HG03460 (cell line): ENCODE results near the gene RASSF3.
"Not testable (repeated sequence)": the region's sequence is repeated elsewhere in the genome, so short reads cannot be mapped to it uniquely, and the experiment has no call there.

ENCODE experiments used
- ATAC-seq: cut with Tn5 transposase; IDR thresholded peaks from one replicate; pipeline ENCODE4 v1.9.1; 2021; ENCODE audit not compliant: unreplicated experiment

The RASSF3 gene

GRCh38 chr12:64595863-64596793 is 14.2 kb upstream of the RASSF3 start:
- no peak for ATAC-seq

DNA sequence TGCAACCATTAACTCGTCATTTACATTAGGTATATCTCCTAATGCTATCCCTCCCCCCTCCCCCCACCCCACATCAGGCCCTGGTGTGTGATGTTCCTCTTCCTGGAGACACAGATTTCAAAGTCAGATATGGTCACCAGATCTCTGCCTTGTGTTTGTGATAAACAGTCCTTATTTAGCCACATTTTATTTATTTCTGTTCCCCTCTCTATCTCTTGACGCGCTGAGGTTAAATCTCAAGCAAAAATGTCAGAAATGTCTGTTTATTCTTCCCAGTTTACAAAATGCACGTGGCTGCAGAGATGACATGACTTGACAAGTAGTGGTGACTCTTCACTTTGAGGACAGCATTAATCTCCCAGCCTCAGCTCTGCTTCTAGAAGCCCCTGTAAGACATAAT is 11.5 kb upstream of the RASSF3 start:
- ATAC-seq = no peak

DNA sequence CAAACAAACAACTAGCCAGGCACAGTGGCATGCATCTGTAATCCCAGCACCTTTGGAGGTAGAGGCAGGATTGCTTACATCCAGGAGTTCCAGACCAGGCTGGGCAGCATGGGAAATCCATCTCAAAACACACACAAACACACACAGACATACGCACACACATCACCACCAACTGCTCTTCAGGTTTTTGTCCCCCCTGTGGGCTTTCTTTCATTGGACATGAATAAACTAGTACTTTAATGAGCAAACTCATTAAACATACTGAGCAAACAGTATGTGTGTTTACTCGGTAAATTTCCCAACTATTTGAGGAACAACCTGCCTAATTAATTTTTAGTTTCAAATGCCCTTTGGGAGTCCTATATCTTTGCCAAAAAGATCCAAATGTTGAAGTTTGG is 10.1 kb upstream of the RASSF3 start:
- no peak for ATAC-seq

DNA sequence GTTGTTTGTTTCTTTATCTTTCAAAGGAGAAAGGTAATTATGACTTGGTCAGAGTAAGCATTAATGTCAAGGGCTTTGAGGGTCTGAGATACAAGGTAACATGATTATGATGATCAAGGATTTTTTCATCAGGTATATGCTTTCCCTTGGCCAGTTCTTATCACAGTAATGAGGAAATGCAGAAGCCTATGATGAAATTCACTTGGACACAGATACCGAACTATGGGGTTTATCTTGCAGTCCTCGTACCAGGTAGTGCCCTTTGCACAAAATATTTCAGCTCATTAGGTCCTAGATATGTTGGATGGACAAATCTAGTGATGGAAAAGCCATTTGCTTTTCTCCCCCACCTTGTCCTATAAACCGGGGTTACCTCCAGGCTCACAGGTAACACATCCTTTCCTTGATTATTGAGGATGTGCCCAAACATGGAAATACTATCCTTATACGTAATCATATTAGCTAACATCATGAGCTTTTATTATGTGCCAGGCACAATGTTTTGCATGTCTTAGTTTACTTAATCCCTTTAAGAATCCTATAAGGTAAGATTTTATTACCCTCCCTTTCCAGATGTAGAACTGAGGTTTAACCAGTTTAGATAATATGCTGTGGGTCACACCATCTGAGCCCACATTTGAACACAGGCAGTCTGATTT is 7.0 kb upstream of the RASSF3 start:
- no peak for ATAC-seq

GRCh38 chr12:64608901-64609535 is 1.3 kb upstream of the RASSF3 start:
- peak; percentile 22 for ATAC-seq

DNA sequence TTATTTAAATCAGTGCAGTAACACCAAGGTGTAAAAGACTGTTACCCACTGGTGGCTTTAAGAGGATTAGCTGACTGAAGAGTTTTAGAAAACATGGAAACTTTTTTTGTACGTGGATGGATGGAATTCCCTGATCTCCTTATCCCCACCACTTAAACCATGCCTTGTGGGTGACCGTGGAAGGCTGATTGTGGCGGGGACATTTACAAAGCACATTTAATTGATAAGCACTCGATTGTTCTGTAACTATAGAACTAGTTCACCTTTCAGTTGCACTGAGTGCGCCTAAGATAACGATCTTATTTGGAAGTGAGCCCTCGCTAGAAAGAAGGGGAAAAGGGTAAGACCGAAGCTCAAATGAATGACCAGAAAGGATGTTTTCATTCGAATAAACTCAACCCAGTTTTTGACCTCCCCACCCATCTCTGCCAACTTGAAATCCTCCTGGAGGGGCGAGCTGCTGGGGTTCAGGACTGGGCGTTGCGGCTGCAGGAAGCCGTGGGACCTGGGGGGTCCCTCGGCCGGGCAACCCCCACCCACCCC is 688 bp upstream of the RASSF3 start:
- no peak for ATAC-seq

DNA sequence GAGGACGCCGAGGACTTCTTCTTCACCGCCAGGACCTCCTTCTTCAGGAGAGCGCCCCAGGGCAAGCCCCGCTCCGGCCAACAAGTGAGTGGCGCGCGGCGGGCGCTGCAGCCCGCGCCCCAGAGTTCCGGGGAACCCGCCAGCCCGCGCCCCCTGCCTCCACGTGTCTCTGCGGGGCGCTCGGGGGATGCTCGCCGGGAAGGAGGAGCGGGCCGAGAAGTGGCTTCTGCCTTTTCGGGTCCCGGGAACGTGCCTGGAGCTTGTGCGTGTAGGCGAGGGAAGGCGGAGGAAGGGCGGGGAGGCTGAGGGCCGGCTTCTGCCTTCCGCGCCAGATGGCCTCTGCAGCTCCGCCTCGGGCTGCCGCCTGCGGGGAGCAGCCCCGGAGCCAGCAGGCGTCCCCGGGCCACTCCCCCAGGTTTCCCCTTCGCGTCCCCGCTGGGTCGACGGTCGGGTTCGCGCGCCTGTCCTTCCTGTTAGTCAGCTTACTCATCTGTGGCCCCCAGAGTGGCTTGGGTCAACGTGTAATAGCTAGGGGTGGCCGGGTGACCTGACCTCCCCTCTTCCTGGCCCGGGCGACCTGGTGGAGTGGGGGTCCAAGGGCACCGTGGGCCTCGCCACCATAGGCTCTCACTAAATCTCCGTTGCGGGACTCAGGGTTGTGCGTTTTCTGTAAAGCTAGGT is 505 bp downstream of the RASSF3 start:
- peak; percentile 52 for ATAC-seq

GRCh38 chr12:64611341-64612284 is 1.3 kb downstream of the RASSF3 start:
- ATAC-seq = no peak

- no peak for ATAC-seq
These were observed 2.5 kb downstream of the RASSF3 start for GRCh38 chr12:64612843-64613242.

DNA sequence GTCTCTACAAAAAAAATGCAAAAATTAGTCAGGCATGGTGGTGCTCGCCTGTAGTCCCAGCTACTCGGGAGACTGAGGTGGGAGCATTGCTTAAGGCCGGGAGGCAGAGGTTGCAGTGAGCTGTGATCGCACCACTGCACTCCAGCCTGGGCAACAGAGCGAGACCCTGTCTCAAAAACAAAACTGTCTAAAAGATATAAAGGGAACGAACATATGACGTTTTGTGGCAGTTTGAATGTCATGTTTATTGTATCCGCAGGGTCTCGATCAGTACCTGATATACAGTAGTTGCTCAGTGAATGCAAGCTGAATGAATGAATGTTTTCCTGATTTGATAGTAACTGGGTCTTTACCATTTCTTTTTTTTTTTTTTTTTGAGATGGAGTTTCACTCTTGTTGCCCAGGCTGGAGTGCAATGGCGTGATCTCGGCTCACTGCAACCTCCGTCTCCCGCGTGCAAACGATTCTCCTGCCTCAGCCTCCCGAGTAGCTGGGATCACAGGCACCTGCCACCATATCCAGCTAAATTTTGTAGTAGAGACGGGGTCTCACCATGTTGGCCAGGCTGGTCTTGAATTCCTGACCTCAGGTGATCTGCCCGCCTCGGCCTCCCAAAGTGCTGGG is 3.6 kb downstream of the RASSF3 start:
- not testable (repeated sequence) for ATAC-seq

GRCh38 chr12:64616201-64616600 is 5.9 kb downstream of the RASSF3 start:
- ATAC-seq = no peak

GRCh38 chr12:64618953-64619590 is 8.8 kb downstream of the RASSF3 start:
- peak; percentile 39 for ATAC-seq

DNA sequence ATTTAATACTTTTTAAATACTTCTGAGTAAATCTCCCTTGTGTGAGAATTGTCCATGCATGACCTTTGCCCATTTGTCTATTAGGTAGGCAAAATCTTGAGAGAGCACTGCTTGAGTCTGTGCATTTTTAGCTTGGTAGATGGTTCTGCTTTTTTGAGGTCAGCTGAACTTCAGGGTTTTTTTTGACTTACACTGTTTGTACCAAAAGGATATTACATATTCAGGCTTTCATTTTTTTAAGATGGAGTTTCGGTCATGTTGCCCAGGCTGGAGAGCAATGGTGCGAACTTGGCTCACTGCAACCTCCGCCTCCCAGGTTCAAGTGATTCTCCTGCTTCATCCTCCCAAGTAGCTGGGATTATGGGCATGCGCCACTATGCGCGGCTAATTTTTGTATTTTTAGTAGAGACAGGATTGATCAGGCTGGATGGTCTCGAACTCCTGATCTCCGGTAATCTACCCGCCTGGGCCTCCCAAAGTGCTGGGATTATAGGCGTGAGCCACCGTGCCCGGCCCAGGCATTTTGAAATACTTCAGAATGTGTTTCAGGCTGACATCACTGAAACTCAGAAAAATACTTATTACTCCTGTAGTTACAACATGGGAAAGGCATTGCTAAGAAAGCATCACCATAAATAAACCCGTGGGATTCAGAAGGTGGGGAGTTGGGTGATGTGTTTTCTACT is 11.1 kb downstream of the RASSF3 start:
- peak; percentile 77 for ATAC-seq

- no peak for ATAC-seq
These were observed 13.7 kb downstream of the RASSF3 start for GRCh38 chr12:64624035-64624434.

- ATAC-seq = peak; percentile 48
These were observed 15.2 kb downstream of the RASSF3 start for GRCh38 chr12:64625243-64626077.

DNA sequence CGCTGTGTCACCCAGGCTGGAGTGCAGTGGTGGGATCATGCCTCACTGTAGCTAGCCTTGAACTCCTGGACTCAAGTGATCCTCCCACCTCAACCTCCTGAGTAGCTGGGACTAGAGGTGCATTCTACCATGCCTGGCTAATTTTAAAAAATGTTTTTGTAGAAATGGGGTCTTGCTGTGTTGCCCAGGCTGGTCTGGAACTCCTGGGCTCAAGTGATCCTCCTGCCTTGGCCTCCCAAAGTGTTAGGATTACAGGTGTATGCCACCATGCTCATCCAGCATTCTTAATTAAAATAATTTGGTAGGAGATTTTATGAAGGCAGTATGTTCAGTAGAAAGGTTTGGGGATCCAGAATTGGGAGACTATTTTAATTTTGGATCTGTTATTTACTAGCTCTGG is 16.3 kb downstream of the RASSF3 start:
- ATAC-seq = not testable (repeated sequence)

GRCh38 chr12:64627771-64628170 is 17.5 kb downstream of the RASSF3 start:
- no peak for ATAC-seq
